ENCODE measurements around the gene NELFA.

DNA sequence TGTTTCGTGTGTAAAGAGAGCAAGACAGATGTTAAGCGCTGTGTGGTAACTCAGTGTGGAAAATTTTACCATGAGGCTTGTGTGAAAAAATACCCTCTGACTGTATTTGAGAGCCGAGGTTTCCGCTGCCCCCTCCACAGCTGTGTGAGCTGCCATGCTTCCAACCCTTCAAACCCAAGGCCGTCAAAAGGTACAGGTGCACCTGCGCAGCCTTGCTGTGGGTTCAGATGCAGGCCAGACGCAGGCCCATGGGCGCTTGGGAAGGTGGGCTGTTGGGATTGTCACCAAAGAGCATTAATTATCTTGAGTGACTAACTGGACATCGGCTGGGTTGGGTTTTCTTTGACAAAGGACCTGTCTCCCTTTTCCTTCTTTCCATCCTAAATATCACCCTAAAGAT is 55.4 kb downstream of the NELFA start:
- TF ChIP-seq POLR2A (IDR thresholded peaks at IDR 0.05) = no peak
- TF ChIP-seq, protein P1, sequence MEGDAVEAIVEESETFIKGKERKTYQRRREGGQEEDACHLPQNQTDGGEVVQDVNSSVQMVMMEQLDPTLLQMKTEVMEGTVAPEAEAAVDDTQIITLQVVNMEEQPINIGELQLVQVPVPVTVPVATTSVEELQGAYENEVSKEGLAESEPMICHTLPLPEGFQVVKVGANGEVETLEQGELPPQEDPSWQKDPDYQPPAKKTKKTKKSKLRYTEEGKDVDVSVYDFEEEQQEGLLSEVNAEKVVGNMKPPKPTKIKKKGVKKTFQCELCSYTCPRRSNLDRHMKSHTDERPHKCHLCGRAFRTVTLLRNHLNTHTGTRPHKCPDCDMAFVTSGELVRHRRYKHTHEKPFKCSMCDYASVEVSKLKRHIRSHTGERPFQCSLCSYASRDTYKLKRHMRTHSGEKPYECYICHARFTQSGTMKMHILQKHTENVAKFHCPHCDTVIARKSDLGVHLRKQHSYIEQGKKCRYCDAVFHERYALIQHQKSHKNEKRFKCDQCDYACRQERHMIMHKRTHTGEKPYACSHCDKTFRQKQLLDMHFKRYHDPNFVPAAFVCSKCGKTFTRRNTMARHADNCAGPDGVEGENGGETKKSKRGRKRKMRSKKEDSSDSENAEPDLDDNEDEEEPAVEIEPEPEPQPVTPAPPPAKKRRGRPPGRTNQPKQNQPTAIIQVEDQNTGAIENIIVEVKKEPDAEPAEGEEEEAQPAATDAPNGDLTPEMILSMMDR (IDR thresholded peaks at IDR 0.05) = no peak
- no peak for TF ChIP-seq POLR2AphosphoS5 (IDR thresholded peaks at IDR 0.05)

Measured in breast epithelium (tissue), 3 donors.